ENCODE data around the gene RHO.

The RHO gene

GRCh38 chr3:129505341-129505740 is 23.1 kb upstream of the RHO start:
- Histone ChIP-seq H3K27ac (peak overlapping the region; percentile 16 to 30), H3K4me1 (peaks cover 0 to 22% (median 8%) of the 10 kb centered on the region in 4 donors), H3K36me3 (peaks cover 1 to 92% (median 38%) of the 10 kb centered on the region in 3 donors), H3K4me3 (no peak overlapping the region), H3K27me3 (no peaks in the 10 kb centered on the region), H3K9me3 (no peaks in the 10 kb centered on the region)
- TF ChIP-seq, protein P1, sequence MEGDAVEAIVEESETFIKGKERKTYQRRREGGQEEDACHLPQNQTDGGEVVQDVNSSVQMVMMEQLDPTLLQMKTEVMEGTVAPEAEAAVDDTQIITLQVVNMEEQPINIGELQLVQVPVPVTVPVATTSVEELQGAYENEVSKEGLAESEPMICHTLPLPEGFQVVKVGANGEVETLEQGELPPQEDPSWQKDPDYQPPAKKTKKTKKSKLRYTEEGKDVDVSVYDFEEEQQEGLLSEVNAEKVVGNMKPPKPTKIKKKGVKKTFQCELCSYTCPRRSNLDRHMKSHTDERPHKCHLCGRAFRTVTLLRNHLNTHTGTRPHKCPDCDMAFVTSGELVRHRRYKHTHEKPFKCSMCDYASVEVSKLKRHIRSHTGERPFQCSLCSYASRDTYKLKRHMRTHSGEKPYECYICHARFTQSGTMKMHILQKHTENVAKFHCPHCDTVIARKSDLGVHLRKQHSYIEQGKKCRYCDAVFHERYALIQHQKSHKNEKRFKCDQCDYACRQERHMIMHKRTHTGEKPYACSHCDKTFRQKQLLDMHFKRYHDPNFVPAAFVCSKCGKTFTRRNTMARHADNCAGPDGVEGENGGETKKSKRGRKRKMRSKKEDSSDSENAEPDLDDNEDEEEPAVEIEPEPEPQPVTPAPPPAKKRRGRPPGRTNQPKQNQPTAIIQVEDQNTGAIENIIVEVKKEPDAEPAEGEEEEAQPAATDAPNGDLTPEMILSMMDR (IDR thresholded peaks at IDR 0.05) = no peak
- no peak for DNase-seq
- intact Hi-C loops (cut with DNase I; ENCODE audit: low total_unique reads) = no loop called here

GRCh38 chr3:129506231-129506742 is 22.2 kb upstream of the RHO start:
- intact Hi-C loops (cut with DNase I; ENCODE audit: low total_unique reads) = no loop called here
- Histone ChIP-seq H3K9me3 (no peaks in the 10 kb centered on the region), H3K27me3 (no peaks in the 10 kb centered on the region), H3K36me3 (peaks cover 0 to 93% (median 36%) of the 10 kb centered on the region in 3 donors), H3K27ac (no peak overlapping the region), H3K4me1 (peaks cover 0 to 22% (median 8%) of the 10 kb centered on the region in 4 donors), H3K4me3 (no peak overlapping the region)
- TF ChIP-seq, protein P1 (IDR thresholded peaks at IDR 0.05) = no peak
- DNase-seq = no peak

- peak in 1 of 2 donors; percentile 28 for DNase-seq
- Histone ChIP-seq H3K4me3 (no peak overlapping the region), H3K27ac (no peak overlapping the region), H3K4me1 (peaks cover 0 to 22% (median 8%) of the 10 kb centered on the region in 4 donors), H3K36me3 (peaks cover 2 to 93% (median 38%) of the 10 kb centered on the region in 3 donors), H3K9me3 (no peaks in the 10 kb centered on the region), H3K27me3 (no peaks in the 10 kb centered on the region)
- intact Hi-C loops (cut with DNase I; ENCODE audit: low total_unique reads) = no loop called here
- TF ChIP-seq, protein P1 (IDR thresholded peaks at IDR 0.05) = no peak
These were observed 21.1 kb upstream of the RHO start for GRCh38 chr3:129507181-129507831.

GRCh38 chr3:129512595-129512994 is 15.8 kb upstream of the RHO start:
- DNase-seq = no peak
- Histone ChIP-seq H3K4me3 (no peak overlapping the region), H3K27ac (no peak overlapping the region), H3K9me3 (no peaks in the 10 kb centered on the region), H3K36me3 (peaks cover 4 to 92% (median 50%) of the 10 kb centered on the region in 3 donors), H3K27me3 (no peaks in the 10 kb centered on the region), H3K4me1 (peaks cover 0 to 2% (median under 1%) of the 10 kb centered on the region in 4 donors)
- intact Hi-C loops (cut with DNase I; ENCODE audit: low total_unique reads) = no loop called here
- TF ChIP-seq, protein P1 (IDR thresholded peaks at IDR 0.05) = no peak

- intact Hi-C loops (cut with DNase I; ENCODE audit: low total_unique reads) = no loop called here
- no peak for DNase-seq
- Histone ChIP-seq H3K4me1 (no peaks in the 10 kb centered on the region), H3K9me3 (no peaks in the 10 kb centered on the region), H3K36me3 (peaks cover 4 to 94% (median 55%) of the 10 kb centered on the region in 3 donors), H3K27ac (no peak overlapping the region), H3K4me3 (no peak overlapping the region), H3K27me3 (no peaks in the 10 kb centered on the region)
- TF ChIP-seq, protein P1 (IDR thresholded peaks at IDR 0.05) = no peak
These were observed 14.7 kb upstream of the RHO start for GRCh38 chr3:129513705-129514104.

All from tibial artery (tissue), 4 donors.